CD14-positive monocyte (primary cell): ENCODE measurements around the gene CCDC43. TPM values are rescaled to one million over a fixed set of nuclear protein-coding genes. Genes with fewer than 3 reads are reported as not detected.

Experiments used
- DNase-seq, 3 donors: peaks; one replicate each; pipeline ENCODE4 v3.0.0-alpha.2; 2011 to 2022
- H2AFZ ChIP-seq: 2 replicates; pipeline ENCODE4 v1.6.0; 2012; ENCODE audit warnings: mild to moderate bottlenecking, low read depth, low read length, inconsistent platforms; ENCODE audit not compliant: insufficient read depth, poor library complexity, severe bottlenecking
- H3K27ac ChIP-seq, 2 donors: 1 replicate in 1 of 2; 2 replicates in 1 of 2; pipeline ENCODE4 v1.5.1; 2012 to 2013; ENCODE audit warnings: low read length in 2 of 2, control low read depth in 1 of 2, inconsistent platforms in 1 of 2, low read depth in 1 of 2, mild to moderate bottlenecking in 1 of 2
- H3K27me3 ChIP-seq, 2 donors: one replicate each; pipeline versions ENCODE4 v1.6.0 to v1.6.1; 2011 to 2013; ENCODE audit warnings: low read length in 2 of 2; ENCODE audit not compliant: control insufficient read depth in 2 of 2, insufficient read depth in 2 of 2
- H3K36me3 ChIP-seq, 2 donors: replicated peaks in 1 of 2; 1 replicate in 1 of 2; 2 replicates in 1 of 2; pipeline versions ENCODE4 v1.5.1 to v1.6.1; 2012 to 2013; ENCODE audit warnings: low read length in 2 of 2, control low read depth in 1 of 2, inconsistent platforms in 1 of 2, mild to moderate bottlenecking in 1 of 2; ENCODE audit not compliant: insufficient read depth in 2 of 2, control insufficient read depth in 1 of 2
- H3K4me1 ChIP-seq, 2 donors: 1 replicate in 1 of 2; 2 replicates in 1 of 2; pipeline versions ENCODE4 v1.5.1 to v1.6.1; 2012 to 2013; ENCODE audit warnings: low read length in 2 of 2, control low read depth in 1 of 2, inconsistent platforms in 1 of 2, mild to moderate bottlenecking in 1 of 2, moderate library complexity in 1 of 2; ENCODE audit not compliant: insufficient read depth in 2 of 2, control insufficient read depth in 1 of 2
- H3K4me2 ChIP-seq: replicated peaks from 2 replicates; pipeline ENCODE3; 2012; ENCODE audit warnings: low read length, moderate library complexity, mild to moderate bottlenecking; ENCODE audit not compliant: poor library complexity, severe bottlenecking; ENCODE audit errors: extremely low read depth
- H3K4me3 ChIP-seq, 3 experiments: fragments of 200-600 bp in 1 of 3; sonication (generic) in 1 of 3; replicated peaks in 1 of 3; 1 replicate in 2 of 3; 2 replicates in 1 of 3; pipeline ENCODE4 v1.5.1; 2011 to 2013; ENCODE audit warnings: low read length in 3 of 3, mild to moderate bottlenecking in 3 of 3, control low read depth in 2 of 3, low read depth in 2 of 3, inconsistent platforms in 1 of 3, moderate library complexity in 1 of 3
- H3K79me2 ChIP-seq: 2 replicates; pipeline ENCODE4 v1.6.0; 2012; ENCODE audit warnings: mild to moderate bottlenecking, control low read depth, inconsistent platforms, low read length, moderate library complexity; ENCODE audit not compliant: insufficient read depth
- H3K9ac ChIP-seq: 2 replicates; pipeline ENCODE4 v1.6.0; 2017; ENCODE audit warnings: low read length, mild to moderate bottlenecking; ENCODE audit not compliant: insufficient read depth, poor library complexity, severe bottlenecking
- H3K9me3 ChIP-seq, 2 donors: replicated peaks in 1 of 2; 1 replicate in 1 of 2; 2 replicates in 1 of 2; pipeline versions ENCODE4 v1.5.1 to v1.6.1; 2012 to 2013; ENCODE audit warnings: low read length in 2 of 2, control low read depth in 1 of 2; ENCODE audit not compliant: control insufficient read depth in 1 of 2, insufficient read depth in 1 of 2
- H4K20me1 ChIP-seq: 2 replicates; pipeline ENCODE4 v1.6.0; 2012; ENCODE audit warnings: mild to moderate bottlenecking, low read length, control low read depth, moderate library complexity; ENCODE audit not compliant: insufficient read depth
- H3K27ac Mint-ChIP-seq, 7 donors: one replicate each; pipeline ENCODE4 v1.8.0; 2020; ENCODE audit warnings: mild to moderate bottlenecking in 7 of 7, mixed read lengths in 7 of 7, moderate library complexity in 6 of 7, inconsistent platforms in 2 of 7
- H3K27me3 Mint-ChIP-seq, 3 donors: one replicate each; pipeline ENCODE4 v1.8.0; 2021 to 2022; ENCODE audit warnings: low read depth in 3 of 3, mild to moderate bottlenecking in 3 of 3, mixed read lengths in 3 of 3, moderate library complexity in 3 of 3, inconsistent platforms in 1 of 3
- H3K36me3 Mint-ChIP-seq, 2 donors: one replicate each; pipeline ENCODE4 v1.8.0; 2020; ENCODE audit warnings: mixed read lengths in 2 of 2, inconsistent platforms in 1 of 2, mild to moderate bottlenecking in 1 of 2
- H3K4me1 Mint-ChIP-seq: one replicate; pipeline ENCODE4 v1.8.0; 2020; ENCODE audit warnings: mild to moderate bottlenecking, mixed read lengths
- H3K4me3 Mint-ChIP-seq, 2 donors: one replicate each; pipeline ENCODE4 v1.8.0; 2020; ENCODE audit warnings: mild to moderate bottlenecking in 2 of 2, mixed read lengths in 2 of 2, moderate library complexity in 1 of 2
- H3K9me3 Mint-ChIP-seq, 7 donors: one replicate each; pipeline ENCODE4 v1.8.0; 2020 to 2022; ENCODE audit warnings: mixed read lengths in 7 of 7, mild to moderate bottlenecking in 6 of 7, moderate library complexity in 6 of 7, inconsistent platforms in 2 of 7
- WGBS: methylation state at CpG from one replicate; pipeline ENCODE4 v1.1.5; 2013; ENCODE audit warnings: missing lambda C conversion rate; ENCODE audit not compliant: insufficient coverage; 5-methylcytosine and 5-hydroxymethylcytosine counted together
- intact Hi-C, 2 donors: fragments of 100-400 bp; cut with micrococcal nuclease; formaldehyde crosslinking; loops; one replicate each; pipeline versions ENCODE4 v1.15.0 to v1.15.1; 2023
- polyA plus RNA-seq, 3 donors: library from polyadenylated mRNA; depleted of rRNA in 1 of 3; unstranded in 2 of 3; stranded (reverse) in 1 of 3; fragments of 300-500 nt in 2 of 3; fragments of >200 nt in 1 of 3; fragmentation: Illumina TruSeq in 2 of 3; gene quantifications; 1 replicate in 2 of 3; 2 replicates in 1 of 3; pipeline ENCODE4 v1.2.3, GENCODE V29; 2012 to 2021
- TF ChIP-seq, protein P1 (sequence below): fragments of 200-600 bp; IDR thresholded peaks from one replicate; pipeline ENCODE4 v1.8.0; 2022; ENCODE audit warnings: antibody characterized with exemption, mild to moderate bottlenecking

Gene CCDC43
- polyA plus RNA-seq, 3 donors = 6.9 to 19.7 (median 12.8) TPM

DNA sequence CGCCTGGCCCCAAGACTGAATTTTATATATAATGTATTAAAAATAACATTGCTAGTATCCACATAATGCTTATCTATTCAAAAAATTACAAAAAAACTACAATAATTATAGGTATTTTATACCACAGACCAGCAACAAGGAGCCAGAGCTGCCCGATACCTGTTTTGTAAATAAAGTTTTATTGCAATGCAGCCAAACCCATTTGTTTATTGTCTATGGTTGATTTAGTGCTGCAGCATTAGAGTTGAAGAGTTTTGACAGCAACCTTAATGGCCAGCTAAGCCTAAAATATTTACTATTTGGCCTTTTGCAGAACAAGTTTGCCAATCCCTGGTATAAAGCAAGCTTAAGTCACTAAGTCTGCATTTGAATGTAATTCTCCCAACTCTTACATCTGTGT is 27.7 kb downstream of the CCDC43 start:
- no peak overlapping the region for H3K9ac ChIP-seq
- no peak overlapping the region for H3K4me2 ChIP-seq
- H3K36me3 ChIP-seq = no peaks in the 10 kb centered on the region
- Mint-ChIP-seq H3K9me3 (peaks cover 0 to 16% (median 8%) of the 10 kb centered on the region in 7 donors), H3K4me1 (peaks cover 3% of the 10 kb centered on the region), H3K27ac (no peak overlapping the region), H3K27me3 (peaks cover 17 to 25% (median 19%) of the 10 kb centered on the region in 3 donors), H3K36me3 (peaks cover 0 to 2% of the 10 kb centered on the region in 2 donors), H3K4me3 (no peak overlapping the region)
- peaks cover 0 to 29% of the 10 kb centered on the region in 2 donors for H3K27me3 ChIP-seq
- no peaks in the 10 kb centered on the region for H3K9me3 ChIP-seq
- TF ChIP-seq, protein P1, sequence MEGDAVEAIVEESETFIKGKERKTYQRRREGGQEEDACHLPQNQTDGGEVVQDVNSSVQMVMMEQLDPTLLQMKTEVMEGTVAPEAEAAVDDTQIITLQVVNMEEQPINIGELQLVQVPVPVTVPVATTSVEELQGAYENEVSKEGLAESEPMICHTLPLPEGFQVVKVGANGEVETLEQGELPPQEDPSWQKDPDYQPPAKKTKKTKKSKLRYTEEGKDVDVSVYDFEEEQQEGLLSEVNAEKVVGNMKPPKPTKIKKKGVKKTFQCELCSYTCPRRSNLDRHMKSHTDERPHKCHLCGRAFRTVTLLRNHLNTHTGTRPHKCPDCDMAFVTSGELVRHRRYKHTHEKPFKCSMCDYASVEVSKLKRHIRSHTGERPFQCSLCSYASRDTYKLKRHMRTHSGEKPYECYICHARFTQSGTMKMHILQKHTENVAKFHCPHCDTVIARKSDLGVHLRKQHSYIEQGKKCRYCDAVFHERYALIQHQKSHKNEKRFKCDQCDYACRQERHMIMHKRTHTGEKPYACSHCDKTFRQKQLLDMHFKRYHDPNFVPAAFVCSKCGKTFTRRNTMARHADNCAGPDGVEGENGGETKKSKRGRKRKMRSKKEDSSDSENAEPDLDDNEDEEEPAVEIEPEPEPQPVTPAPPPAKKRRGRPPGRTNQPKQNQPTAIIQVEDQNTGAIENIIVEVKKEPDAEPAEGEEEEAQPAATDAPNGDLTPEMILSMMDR = no peak
- H2AFZ ChIP-seq = no peak overlapping the region
- DNase-seq = no peak
- H3K79me2 ChIP-seq = no peaks in the 10 kb centered on the region
- H3K4me3 ChIP-seq = no peak overlapping the region
- intact Hi-C loops = no loop called here
- no peak overlapping the region for H3K27ac ChIP-seq
- no peaks in the 10 kb centered on the region for H4K20me1 ChIP-seq
- H3K4me1 ChIP-seq = peaks cover 0 to 2% of the 10 kb centered on the region in 2 donors
- no CpG with 5 or more reads among the region's 2 CpGs for WGBS

DNA sequence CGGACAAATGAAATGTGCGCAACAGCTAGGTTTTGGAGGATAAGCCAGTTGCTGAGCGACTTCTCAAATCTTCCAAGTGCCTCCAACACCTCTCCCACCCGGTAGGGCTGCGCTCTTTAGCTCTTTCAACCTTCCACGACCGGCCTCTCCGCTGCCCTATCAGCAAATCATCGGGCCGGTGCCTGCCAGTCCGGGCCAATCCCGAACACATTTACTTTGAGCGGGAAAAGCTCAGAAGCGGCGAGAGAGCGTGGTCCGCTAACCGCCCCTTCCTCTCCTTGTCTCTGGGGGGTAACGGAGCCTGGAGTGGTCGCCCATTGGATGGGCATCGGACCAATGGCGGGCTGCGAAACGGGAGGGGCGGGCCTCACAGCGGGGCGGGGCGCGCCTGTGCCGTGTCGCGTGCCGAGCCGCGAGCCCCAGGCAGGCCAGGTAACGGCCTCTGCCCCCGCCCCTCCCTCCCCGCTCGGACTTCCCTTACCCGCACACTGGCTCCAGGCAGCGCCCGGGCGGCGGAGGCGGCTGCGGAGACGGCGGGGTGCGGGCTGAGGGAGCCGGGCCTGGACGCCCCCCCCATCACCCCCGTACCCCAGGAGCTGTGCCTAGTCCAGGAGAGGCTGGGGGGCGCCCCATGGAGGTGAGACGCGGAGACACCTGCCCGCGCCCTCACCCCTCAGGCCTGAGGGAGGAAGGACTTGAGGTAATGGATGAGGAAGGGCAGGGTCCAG is 33.4 kb downstream of the CCDC43 start, which contains the start of gene MEIOC:
Gene MEIOC, plus strand, starts transcription at position 486 of the 728 bp plus-strand sequence. Its CDS starts 146 bp downstream, at position 632.
- Histone ChIP-seq H3K4me3 (peak within 1 kb of the TSS in 1 of 3 experiments; percentile 59), H3K4me2 (peak within 1 kb of the TSS; percentile 63)

More for the DNA sequence above, 33.4 kb downstream of the CCDC43 start, which contains the start of gene MEIOC:
- 17% methylated on average over 39 of the region's 57 CpGs for WGBS
- Histone ChIP-seq H3K4me1 (peaks cover 6 to 8% of the 10 kb centered on the region in 2 donors), H3K36me3 (no peaks in the 10 kb centered on the region), H3K9me3 (peaks cover 6 to 8% of the 10 kb centered on the region in 2 donors), H3K27me3 (peaks cover 14 to 54% of the 10 kb centered on the region in 2 donors), H2AFZ (peak within 1 kb of the TSS; percentile 61), H3K9ac (peak within 1 kb of the TSS; percentile 8), H3K79me2 (no peaks in the 10 kb centered on the region), H4K20me1 (no peaks in the 10 kb centered on the region), H3K27ac (no peak within 1 kb of the TSS)
- peak; percentile 4 to 39 (median 16) for DNase-seq
- peaks cover 52 to 63% (median 57%) of the 10 kb centered on the region in 3 donors for H3K27me3 Mint-ChIP-seq
- peak within 1 kb of the TSS; percentile 67 to 89 for H3K4me3 Mint-ChIP-seq
- H3K9me3 Mint-ChIP-seq = peaks cover 0 to 26% (median 17%) of the 10 kb centered on the region in 7 donors
- TF ChIP-seq, protein P1 = no peak
- H3K36me3 Mint-ChIP-seq = peaks cover 0 to 2% of the 10 kb centered on the region in 2 donors
- H3K4me1 Mint-ChIP-seq = peaks cover 8% of the 10 kb centered on the region
- intact Hi-C loops = no loop called here
- H3K27ac Mint-ChIP-seq = no peak within 1 kb of the TSS
